ENCODE data around the gene PXMP4.
A peak's percentile ranks its signal among the peaks of the same experiment; 100 is the strongest.

The PXMP4 gene

DNA sequence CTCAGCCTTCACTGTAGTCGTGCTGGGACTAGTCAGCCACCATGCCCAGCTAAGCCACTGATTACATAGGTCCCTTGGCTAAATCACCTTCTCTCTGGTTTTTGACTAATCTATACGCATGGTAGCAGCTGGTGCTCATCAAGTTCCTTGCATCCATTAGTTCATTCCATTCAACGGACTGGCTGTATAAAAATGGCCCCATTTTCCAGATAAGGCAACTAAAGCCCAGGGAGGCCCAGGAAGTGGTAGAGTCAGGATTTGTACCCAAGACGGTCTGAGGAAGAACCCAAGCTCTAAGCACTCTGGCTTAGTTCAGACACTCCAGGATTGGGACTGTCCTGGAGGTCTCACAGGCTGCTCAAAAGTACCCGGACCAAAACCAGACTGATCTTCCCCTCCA is 38.8 kb downstream of the PXMP4 start:
- DNase-seq = no peak

DNA sequence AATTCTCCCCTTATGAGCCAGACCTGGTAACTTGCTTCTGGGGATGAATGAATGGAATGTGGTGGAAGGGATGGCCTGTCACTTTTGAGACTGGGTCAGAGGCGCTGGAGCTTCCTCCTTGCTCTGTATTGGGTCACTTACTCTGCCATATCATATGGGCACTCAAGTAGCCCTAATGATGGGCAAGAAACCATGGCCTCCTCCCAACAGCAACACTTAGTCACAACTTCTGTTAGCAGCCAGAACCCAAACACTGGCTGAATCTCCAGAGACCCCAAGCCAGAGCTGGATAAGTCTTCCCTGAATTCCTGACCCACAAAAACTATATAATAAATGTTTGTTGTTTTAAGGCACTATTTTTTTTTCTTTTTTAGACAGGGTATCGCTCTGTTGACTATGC is 39.4 kb downstream of the PXMP4 start:
- DNase-seq = no peak

DNA sequence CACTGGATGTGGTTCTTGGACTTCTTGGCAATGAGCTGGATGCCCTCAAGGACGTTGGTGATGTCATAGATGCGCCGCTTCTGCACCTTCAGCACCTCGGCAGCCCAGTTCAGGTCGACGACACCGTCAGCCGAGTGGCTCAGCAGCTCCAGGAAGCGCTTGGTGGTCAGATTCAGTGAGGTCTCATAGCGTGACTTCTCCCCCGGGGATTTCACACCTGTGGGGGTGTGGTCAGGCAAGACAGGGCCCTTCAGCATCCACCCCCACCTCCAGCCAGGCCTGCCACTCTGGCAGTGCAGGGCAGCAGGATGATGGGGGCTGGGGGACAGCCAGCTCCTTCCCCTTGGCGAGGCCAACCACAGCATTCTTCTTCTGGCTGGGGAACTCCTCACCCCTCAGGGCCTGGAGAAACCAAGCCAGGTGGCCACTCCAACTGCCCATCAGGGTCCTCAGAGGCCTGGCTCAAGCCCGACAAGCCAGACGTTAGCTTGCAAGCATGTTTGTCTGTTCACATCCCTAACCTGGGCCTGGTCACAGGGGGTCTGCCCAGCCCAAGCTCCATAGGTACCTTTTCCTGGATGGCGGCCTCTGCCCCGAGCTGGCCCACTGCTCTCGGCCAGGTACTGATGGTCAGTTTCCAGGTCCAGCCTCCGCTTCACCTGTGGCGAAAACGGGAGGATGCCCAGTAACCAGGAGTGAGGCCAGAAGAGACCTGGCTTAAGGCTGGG is 40.2 kb downstream of the PXMP4 start:
- DNase-seq = no peak

DNA sequence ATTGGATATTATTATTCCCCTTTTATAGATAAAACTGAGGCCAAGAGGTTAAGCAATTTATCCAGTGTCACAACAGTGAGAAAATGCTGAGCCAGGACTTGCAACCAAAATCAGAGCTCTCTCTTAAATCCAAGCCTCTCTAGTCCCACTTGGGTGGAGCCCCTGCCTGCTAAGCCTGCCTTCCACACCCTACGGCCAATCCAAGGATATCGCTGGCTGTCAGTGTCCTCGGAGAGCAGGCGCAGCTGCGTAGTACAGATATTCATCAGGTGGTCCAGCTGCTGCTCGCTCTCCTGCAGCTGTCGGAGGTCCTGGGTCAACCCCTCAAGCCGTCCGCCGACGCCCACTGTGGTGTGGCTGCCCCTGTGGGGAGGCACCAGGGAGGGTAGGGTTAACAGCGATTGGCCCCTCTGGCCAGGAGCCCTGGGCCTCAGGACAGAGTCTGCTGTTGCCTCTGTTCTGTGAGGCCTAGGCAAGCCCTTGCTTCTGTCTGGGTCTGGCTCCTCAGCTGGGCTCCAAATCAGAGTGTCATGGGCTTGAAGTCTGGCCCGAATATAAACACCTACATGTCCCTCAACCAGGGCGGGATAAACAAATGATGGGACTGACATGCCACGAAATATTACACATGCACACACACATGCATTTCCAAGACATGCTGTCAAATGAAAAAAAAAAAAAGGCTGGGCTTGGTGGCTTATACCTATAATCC is 42.0 kb downstream of the PXMP4 start:
- no peak for DNase-seq

- no peak for DNase-seq
Measured at GRCh38 chr20:33676652-33677645, 43.2 kb downstream of the PXMP4 start.

- no peak for DNase-seq
Measured at GRCh38 chr20:33676121-33676520, 44.0 kb downstream of the PXMP4 start.

DNA sequence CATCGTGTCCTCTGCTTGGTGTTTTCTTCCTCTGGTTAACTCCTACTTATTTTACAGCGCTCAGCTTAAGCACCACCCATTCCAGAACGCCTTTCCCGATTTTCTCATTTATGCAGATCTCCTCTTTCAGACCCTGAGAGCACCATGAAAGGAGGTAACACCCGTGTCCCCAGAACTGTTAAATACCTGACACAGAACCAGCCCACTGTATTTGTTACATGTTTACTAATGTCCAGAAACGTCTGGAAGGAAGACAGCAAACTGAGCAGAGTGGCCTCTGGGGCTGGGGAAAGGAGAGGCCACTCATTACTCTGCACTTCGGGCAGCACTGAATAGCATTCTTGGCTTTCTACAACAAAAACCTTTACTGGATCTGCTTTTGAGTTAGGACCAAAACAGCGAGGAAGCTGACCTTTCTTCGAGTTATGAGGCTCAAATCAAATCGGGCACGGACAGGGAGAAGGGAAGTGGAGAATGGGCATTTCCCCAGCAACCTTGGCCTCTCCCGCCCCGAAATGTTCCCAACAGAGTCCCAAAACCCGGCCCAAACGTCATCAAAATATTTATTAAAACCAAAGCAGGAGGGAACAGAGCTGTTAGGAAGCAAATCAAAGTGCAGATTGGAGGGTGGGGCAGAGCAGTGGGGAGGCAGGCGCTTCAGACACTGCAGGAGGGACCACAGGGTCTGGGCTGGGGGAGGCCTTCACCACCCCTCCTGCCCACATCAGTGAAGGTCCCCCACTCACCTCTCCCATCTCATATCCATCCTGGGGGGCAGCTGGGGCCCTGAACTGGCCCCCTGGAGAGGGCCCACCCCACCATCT is 44.8 kb downstream of the PXMP4 start:
- DNase-seq = peak in 1 of 2 donors; percentile 47

- DNase-seq = peak; percentile 68 to 76
Measured at GRCh38 chr20:33674294-33675135, 45.6 kb downstream of the PXMP4 start, which contains the start of gene NECAB3. TSS of gene NECAB3 (minus strand) at chr20:33674428. CDS start at chr20:33674352, 76 bp downstream.

- no peak for DNase-seq
Measured at GRCh38 chr20:33673410-33674293, 46.5 kb downstream of the PXMP4 start.

DNA sequence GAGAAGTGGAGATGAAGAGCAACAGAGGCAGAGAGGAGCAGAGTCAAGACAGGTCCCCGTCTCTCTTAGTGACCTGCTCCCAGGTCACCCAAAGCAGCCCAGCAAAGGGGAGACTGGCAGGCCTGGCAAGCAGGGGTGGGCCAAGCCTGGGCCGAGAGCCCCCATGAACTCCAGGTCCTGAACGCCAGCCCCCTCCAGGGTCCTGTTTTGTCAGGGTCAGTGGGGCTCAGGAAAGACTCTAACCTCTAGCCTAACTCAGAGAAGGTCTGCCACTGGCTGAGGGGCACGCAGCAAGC is 47.0 kb downstream of the PXMP4 start:
- DNase-seq = no peak

- peak in 1 of 2 donors; percentile 8 for DNase-seq
Measured at GRCh38 chr20:33672426-33673113, 47.5 kb downstream of the PXMP4 start.

DNA sequence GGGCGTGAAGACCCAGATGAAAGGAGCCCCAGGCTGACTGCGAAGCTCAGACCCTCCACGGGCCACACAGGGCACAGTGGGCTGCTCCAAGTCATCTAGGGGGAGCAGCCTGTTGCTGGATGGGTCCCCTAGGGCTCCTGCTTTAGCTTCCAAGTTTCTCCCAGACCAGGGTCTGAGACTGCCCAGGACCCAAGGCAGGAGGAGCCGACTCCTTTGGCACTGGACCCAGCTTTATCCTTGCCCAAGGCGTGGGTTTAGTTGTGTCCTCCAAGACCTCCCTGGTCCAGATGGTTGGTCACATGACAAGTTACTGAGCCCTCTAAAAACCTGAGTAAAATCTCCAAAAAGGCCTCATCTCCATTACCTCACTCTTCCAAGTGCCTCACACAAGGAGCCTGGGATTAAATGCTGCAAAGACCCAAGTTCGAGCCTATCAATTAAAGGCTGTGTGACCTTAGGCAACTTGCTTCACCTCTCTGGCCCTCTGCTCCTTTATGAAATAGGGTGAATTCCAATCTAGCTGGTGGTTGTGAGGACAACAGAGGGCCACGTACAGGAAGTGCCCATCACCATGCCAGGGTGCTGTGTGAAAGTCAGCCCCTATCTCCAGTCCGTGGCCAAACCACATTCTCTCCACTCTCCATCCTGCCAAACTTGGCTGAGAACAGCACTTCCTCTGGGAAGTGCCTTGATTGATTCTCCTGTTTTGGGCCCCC is 48.4 kb downstream of the PXMP4 start:
- DNase-seq = no peak

DNA sequence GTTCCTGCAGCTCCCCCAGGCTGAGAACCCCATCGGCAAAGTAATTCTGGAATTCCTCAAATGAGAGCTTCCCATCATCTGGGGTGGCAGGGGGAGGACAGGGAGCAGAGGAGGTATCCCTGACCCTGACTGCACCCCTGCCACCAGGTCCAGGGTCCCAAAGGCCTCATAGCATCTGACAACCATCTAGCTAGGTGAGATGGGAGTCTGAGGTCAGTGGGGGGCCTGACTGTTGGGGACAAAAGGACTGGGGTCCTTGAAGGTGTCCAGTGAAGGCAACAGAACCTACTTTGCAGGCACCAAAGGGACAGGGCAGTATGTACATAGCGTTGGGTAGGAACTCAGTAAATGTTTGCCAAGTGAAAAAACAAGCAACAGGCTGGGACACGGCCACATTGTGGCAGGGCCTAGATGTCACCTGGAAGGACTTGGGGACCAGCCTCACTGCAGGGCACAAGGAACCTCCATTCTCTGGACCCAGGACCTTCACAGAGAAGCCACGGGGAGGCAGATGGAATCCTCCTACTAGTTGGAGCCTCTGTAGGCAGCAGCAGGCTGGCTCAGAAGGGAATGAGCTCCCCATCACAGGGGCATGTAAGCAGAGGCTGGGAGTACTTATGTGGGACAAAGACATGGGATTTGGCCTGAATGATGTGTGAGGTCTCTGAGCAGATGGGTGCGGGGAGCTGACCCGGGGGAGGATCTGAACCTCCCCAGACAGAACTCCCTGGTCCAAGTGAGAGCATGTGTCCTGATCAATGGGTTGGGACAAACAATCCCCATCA is 49.2 kb downstream of the PXMP4 start:
- no peak for DNase-seq

DNA sequence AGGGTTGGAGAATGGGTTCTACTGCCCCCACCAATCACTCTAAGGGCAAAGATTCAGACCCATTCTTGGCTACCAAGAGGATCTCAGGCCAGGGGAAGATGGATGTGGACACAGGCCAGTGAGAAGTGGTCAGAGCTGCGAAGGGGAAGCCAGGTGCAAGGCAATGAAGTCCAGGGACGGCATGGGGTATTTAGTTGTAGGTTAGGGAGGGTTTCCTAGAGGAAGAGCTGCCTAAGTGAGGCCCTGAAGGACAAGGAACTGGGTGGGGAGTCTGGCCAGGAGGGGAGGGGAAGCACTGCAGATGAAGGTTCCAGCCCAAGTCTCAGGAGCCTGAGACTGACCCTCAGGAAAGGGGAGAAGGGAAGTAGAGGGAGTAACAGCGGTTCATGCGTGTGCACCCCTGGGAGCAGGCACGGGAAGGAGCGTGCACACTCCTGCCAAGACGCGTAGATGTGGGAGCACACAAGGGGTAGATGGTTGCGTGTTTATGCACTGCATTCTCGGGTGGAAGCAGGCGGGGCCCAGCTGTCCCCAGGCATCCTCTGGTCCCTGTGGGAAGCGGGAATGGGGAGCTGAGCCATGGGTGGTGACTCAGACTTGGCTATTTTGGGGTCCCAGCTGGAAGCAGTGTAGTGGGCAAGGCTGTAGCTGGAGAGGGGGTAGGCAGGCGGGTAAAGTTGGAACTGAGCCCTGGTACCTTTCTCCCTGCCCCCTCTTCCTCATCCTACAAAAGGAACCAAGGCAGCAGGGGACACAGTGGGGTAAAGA is 50.1 kb downstream of the PXMP4 start:
- peak in 1 of 2 donors; percentile 18 for DNase-seq

GRCh38 chr20:33669224-33669623 is 50.9 kb downstream of the PXMP4 start:
- no peak for DNase-seq

- DNase-seq = no peak
Measured at GRCh38 chr20:33668466-33669155, 51.5 kb downstream of the PXMP4 start.
